ENCODE results near the gene LEPROT. TPM values are rescaled to one million over a fixed set of nuclear protein-coding genes. Genes with fewer than 3 reads are reported as not detected.
A peak's percentile ranks its signal among the peaks of the same experiment; 100 is the strongest.

LEPROT gene
- total RNA-seq, 1 experiment from 2014 or later, result 63.1 TPM

DNA sequence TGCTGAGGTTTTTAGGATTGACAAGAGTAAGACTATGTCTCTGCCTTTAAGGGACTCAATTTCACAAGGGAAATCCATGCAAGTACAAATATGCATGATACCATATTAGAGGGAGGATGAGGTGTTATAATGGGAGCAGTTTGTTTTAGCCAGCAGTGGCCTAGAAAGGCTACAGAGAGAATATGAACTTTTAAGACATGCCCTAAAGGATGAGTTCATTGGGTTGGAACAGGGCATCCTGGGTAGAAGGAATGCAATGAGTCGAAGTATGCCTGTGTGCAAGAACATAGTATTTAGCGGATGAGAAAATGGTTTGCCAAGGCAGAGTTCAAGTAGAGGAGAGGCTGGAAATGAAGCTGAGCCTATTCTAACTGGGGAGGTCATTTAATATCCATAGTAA is 32.6 kb upstream of the LEPROT start:
- TF ChIP-seq, protein P1, sequence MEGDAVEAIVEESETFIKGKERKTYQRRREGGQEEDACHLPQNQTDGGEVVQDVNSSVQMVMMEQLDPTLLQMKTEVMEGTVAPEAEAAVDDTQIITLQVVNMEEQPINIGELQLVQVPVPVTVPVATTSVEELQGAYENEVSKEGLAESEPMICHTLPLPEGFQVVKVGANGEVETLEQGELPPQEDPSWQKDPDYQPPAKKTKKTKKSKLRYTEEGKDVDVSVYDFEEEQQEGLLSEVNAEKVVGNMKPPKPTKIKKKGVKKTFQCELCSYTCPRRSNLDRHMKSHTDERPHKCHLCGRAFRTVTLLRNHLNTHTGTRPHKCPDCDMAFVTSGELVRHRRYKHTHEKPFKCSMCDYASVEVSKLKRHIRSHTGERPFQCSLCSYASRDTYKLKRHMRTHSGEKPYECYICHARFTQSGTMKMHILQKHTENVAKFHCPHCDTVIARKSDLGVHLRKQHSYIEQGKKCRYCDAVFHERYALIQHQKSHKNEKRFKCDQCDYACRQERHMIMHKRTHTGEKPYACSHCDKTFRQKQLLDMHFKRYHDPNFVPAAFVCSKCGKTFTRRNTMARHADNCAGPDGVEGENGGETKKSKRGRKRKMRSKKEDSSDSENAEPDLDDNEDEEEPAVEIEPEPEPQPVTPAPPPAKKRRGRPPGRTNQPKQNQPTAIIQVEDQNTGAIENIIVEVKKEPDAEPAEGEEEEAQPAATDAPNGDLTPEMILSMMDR (IDR thresholded peaks at IDR 0.05; ENCODE audit: unreplicated experiment), result no peak
- Mint-ChIP-seq H3K4me3 (ENCODE audit: unreplicated experiment) (no peak overlapping the region), H3K27me3 (ENCODE audit: insufficient read depth, unreplicated experiment) (no peaks in the 10 kb centered on the region), H3K27ac (ENCODE audit: low read depth, unreplicated experiment) (no peak overlapping the region), H3K4me1 (ENCODE audit: insufficient read depth, unreplicated experiment) (no peaks in the 10 kb centered on the region), H3K36me3 (ENCODE audit: insufficient read depth, unreplicated experiment) (peaks cover 9% of the 10 kb centered on the region), H3K9me3 (ENCODE audit: unreplicated experiment) (no peaks in the 10 kb centered on the region)
- CTCF ChIA-PET, result interaction anchor here (1.2 kb wide), 1 partner anchor 21 kb away, joined by 3 read pairs; no protein-coding TSS in a partner anchor
- BruUV-seq (replicated peaks), result no TSS peak
- POLR2A ChIA-PET, result no interaction called here
- no peak for DNase-seq (ENCODE audit: unreplicated experiment)
- intact Hi-C loops (cut with micrococcal nuclease), result no loop called here

DNA sequence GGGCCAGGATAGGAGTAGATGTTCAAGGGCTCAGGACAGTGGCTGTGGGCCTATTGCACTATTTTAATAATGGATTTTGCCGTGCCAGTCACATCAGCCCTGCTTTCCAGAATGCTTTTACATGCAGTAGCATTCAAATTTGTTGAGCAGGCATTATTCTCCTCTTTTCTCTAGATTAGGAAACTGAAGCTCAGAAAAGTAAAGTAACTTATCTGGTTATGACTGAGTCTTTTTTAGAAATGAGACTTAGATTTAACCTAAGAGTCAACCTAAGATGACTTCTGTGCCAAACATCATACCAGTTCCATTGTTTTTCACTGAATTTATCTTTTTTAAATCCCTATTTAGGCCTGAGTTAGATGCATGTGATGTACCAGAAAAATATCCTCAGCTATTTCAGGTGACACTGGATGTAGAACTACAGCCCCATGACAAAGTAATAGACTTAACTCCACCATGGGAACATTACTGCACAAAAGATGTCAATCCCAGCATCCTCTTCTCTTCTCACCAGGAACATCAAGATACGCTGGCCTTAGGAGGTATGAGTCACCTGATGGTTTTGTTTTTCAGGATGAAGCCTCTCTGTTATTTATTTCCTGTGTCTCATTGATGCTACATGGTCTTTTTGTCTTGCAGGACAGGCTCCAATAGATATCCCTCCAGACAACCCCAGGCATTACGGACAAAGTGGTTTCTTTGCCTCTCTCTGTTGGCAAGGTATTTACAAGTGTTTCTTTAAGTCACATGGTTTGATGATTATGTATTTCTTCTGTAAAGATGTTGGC is 31.4 kb upstream of the LEPROT start:
- no TSS peak for BruUV-seq (replicated peaks)
- Mint-ChIP-seq H3K27me3 (ENCODE audit: insufficient read depth, unreplicated experiment) (no peaks in the 10 kb centered on the region), H3K36me3 (ENCODE audit: insufficient read depth, unreplicated experiment) (peaks cover 9% of the 10 kb centered on the region), H3K4me3 (ENCODE audit: unreplicated experiment) (no peak overlapping the region), H3K9me3 (ENCODE audit: unreplicated experiment) (no peaks in the 10 kb centered on the region), H3K4me1 (ENCODE audit: insufficient read depth, unreplicated experiment) (peaks cover 8% of the 10 kb centered on the region), H3K27ac (ENCODE audit: low read depth, unreplicated experiment) (no peak overlapping the region)
- TF ChIP-seq, protein P1 (IDR thresholded peaks at IDR 0.05; ENCODE audit: unreplicated experiment), result no peak
- ChIA-PET CTCF (interaction anchor here (1.2 kb wide), 1 partner anchor 22 kb away, joined by 3 read pairs; no protein-coding TSS in a partner anchor), POLR2A (no interaction called here)
- intact Hi-C loops (cut with micrococcal nuclease), result no loop called here
- DNase-seq (ENCODE audit: unreplicated experiment), result peak; percentile 22

DNA sequence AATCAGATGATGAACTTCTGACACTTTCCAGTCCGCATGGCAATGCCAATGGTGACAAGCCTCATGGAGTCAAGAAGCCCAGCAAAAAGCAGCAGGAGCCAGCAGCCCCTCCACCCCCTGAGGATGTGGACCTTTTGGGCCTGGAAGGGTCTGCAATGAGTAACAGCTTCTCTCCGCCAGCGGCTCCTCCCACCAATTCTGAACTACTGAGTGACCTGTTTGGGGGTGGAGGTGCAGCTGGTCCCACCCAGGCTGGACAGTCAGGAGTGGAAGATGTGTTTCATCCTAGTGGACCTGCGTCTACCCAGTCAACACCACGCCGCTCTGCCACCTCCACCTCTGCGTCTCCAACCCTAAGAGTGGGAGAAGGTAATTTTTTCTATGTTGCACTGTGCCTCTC is 28.0 kb upstream of the LEPROT start:
- no peak overlapping the region for H3K27ac Mint-ChIP-seq (ENCODE audit: low read depth, unreplicated experiment)
- TF ChIP-seq, protein P1 (IDR thresholded peaks at IDR 0.05; ENCODE audit: unreplicated experiment), result no peak
- no peaks in the 10 kb centered on the region for H3K9me3 Mint-ChIP-seq (ENCODE audit: unreplicated experiment)
- no peak overlapping the region for H3K4me3 Mint-ChIP-seq (ENCODE audit: unreplicated experiment)
- intact Hi-C loops (cut with micrococcal nuclease), result no loop called here
- ChIA-PET CTCF (interaction anchor here (0.8 kb wide), 1 partner anchor 127 kb away, joined by 6 read pairs; no protein-coding TSS in a partner anchor), POLR2A (interaction anchor here (1.1 to 1.6 kb wide), 2 partner anchors 22 to 138 kb away, joined by 3 to 5 read pairs; no protein-coding TSS in a partner anchor)
- DNase-seq (ENCODE audit: unreplicated experiment), result no peak
- no peaks in the 10 kb centered on the region for H3K27me3 Mint-ChIP-seq (ENCODE audit: insufficient read depth, unreplicated experiment)
- BruUV-seq (replicated peaks), result no TSS peak
- peaks cover 15% of the 10 kb centered on the region for H3K4me1 Mint-ChIP-seq (ENCODE audit: insufficient read depth, unreplicated experiment)
- peaks cover 19% of the 10 kb centered on the region for H3K36me3 Mint-ChIP-seq (ENCODE audit: insufficient read depth, unreplicated experiment)

DNA sequence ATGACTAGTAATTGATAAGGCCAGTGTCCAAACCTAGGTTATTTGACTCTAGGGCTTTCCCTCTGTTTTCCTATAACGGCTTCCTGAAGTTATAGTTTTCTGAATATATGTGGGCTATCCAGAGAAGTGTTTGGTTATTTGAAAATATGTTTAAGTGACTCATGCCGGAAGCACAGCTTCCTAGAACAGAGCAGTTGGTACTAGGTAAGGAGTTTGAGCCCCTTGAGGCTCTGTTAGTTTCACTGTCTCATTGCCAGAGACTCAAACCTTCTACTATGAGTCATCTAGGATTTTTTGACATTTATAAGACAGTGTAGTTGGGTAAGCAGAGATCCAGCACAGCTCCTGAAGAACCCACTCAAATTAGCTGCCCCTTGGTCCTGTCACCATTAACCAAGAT is 27.1 kb upstream of the LEPROT start:
- intact Hi-C loops (cut with micrococcal nuclease), result no loop called here
- Mint-ChIP-seq H3K36me3 (ENCODE audit: insufficient read depth, unreplicated experiment) (peaks cover 21% of the 10 kb centered on the region), H3K27me3 (ENCODE audit: insufficient read depth, unreplicated experiment) (no peaks in the 10 kb centered on the region), H3K4me1 (ENCODE audit: insufficient read depth, unreplicated experiment) (peaks cover 18% of the 10 kb centered on the region), H3K27ac (ENCODE audit: low read depth, unreplicated experiment) (peak overlapping the region; percentile 75), H3K4me3 (ENCODE audit: unreplicated experiment) (no peak overlapping the region), H3K9me3 (ENCODE audit: unreplicated experiment) (no peaks in the 10 kb centered on the region)
- DNase-seq (ENCODE audit: unreplicated experiment), result peak; percentile 90
- ChIA-PET CTCF (interaction anchor here (0.7 to 1.5 kb wide), 4 partner anchors 13 to 294 kb away, joined by 3 to 6 read pairs (median 4); no protein-coding TSS in a partner anchor), POLR2A (interaction anchor here (1.3 to 1.6 kb wide), 3 partner anchors 10 to 139 kb away, joined by 3 to 5 read pairs (median 4); partner anchors contain the start of genes LEPR and LEPROT)
- TF ChIP-seq, protein P1 (IDR thresholded peaks at IDR 0.05; ENCODE audit: unreplicated experiment), result no peak
- BruUV-seq (replicated peaks), result no TSS peak
